Gastrocnemius medialis (tissue), 4 donors: ENCODE data around the gene PLCG2. TPM values are rescaled to one million over a fixed set of nuclear protein-coding genes. Genes with fewer than 3 reads are reported as not detected.
"Not testable (repeated sequence)": the region's sequence is repeated elsewhere in the genome, so short reads cannot be mapped to it uniquely, and the experiment has no call there.

Experiments
- ATAC-seq, 2 donors: fragments of 150-250 bp; one replicate each; pipeline ENCODE4 v1.9.1; 2016
- DNase-seq, 2 donors: peaks; one replicate each; pipeline ENCODE4 v3.0.0-alpha.2; 2019
- H3K27ac ChIP-seq, 4 donors: fragments of 200-600 bp; sonication (generic); 1 replicate in 1 of 4; 2 replicates in 3 of 4; pipeline ENCODE4 v1.5.1; 2016 to 2018; ENCODE audit warnings: mild to moderate bottlenecking in 2 of 4, moderate library complexity in 1 of 4
- H3K27me3 ChIP-seq, 3 donors: fragments of 200-600 bp; sonication (generic) in 2 of 3; 1 replicate in 1 of 3; 2 replicates in 2 of 3; pipeline versions ENCODE4 v1.5.1 to v1.6.0; 2016 to 2019; ENCODE audit warnings: mild to moderate bottlenecking in 1 of 3, moderate library complexity in 1 of 3
- H3K36me3 ChIP-seq, 2 donors: fragments of 200-600 bp; sonication (generic) in 1 of 2; one replicate each; pipeline ENCODE4 v1.5.1; 2017 to 2018
- H3K4me1 ChIP-seq, 2 donors: fragments of 200-600 bp; sonication (generic) in 1 of 2; one replicate each; pipeline ENCODE4 v1.5.1; 2016 to 2017; ENCODE audit warnings: mild to moderate bottlenecking in 2 of 2
- H3K4me3 ChIP-seq, 4 donors: fragments of 200-600 bp; sonication (generic) in 3 of 4; 1 replicate in 1 of 4; 2 replicates in 3 of 4; pipeline ENCODE4 v1.5.1; 2016 to 2019; ENCODE audit warnings: mild to moderate bottlenecking in 2 of 4
- H3K9me3 ChIP-seq, 3 donors: fragments of 200-600 bp; sonication (generic) in 2 of 3; 1 replicate in 1 of 3; 2 replicates in 2 of 3; pipeline ENCODE4 v1.5.1; 2016 to 2019
- POLR2A ChIP-seq, 2 donors: fragments of 450-650 bp; IDR thresholded peaks; one replicate each; pipeline ENCODE4 v1.6.1; 2017; ENCODE audit warnings: antibody characterized with exemption in 2 of 2, mild to moderate bottlenecking in 2 of 2, moderate library complexity in 2 of 2
- in situ Hi-C, 4 donors: fragments of 200-750 bp; cut with MboI; loops; one replicate each; pipeline versions ENCODE4 v1.15.0 to v1.8.0; 2017; ENCODE audit warnings: low sequenced_read_pairs in 4 of 4
- intact Hi-C: fragments of 100-400 bp; cut with DNase I; formaldehyde crosslinking; loops from one replicate; pipeline ENCODE4 v1.15.1; 2023; ENCODE audit warnings: low total_unique reads
- total RNA-seq, 4 donors: library from RNA; depleted of rRNA; stranded (reverse); fragments of >200 nt; gene quantifications; one replicate each; pipeline versions ENCODE4 v1.1.0 to v1.2.3, GENCODE V29; 2016
- TF ChIP-seq, protein P1 (sequence below), 5 experiments: fragments of 450-650 bp in 3 of 5; fragments of 200-600 bp in 2 of 5; sonication (generic) in 2 of 5; IDR thresholded peaks in 4 of 5; conservative IDR thresholded peaks in 1 of 5; 1 replicate in 4 of 5; 2 replicates in 1 of 5; pipeline ENCODE4 v1.5.1; 2016 to 2019; ENCODE audit warnings: antibody characterized with exemption in 5 of 5, mild to moderate bottlenecking in 3 of 5, moderate library complexity in 3 of 5

The PLCG2 gene
- total RNA-seq, 4 donors from 2014 or later, result 1.8 to 3.0 (median 2.1) TPM

GRCh38 chr16:81797443-81797842, 18.4 kb downstream of the PLCG2 start:
- ATAC-seq (no peak), DNase-seq (no peak)
- Histone ChIP-seq H3K4me3 (no peak overlapping the region), H3K9me3 (no peaks in the 10 kb centered on the region), H3K27ac (no peak overlapping the region), H3K27me3 (no peaks in the 10 kb centered on the region), H3K36me3 (no peaks in the 10 kb centered on the region), H3K4me1 (no peaks in the 10 kb centered on the region)
- in situ Hi-C loops, result loop anchor here in 1 of 4 donors (10.0 kb wide), 1 partner anchor 57 kb away; no protein-coding TSS in a partner anchor
- no peak for TF ChIP-seq POLR2A (IDR thresholded peaks at IDR 0.05)
- TF ChIP-seq, protein P1, sequence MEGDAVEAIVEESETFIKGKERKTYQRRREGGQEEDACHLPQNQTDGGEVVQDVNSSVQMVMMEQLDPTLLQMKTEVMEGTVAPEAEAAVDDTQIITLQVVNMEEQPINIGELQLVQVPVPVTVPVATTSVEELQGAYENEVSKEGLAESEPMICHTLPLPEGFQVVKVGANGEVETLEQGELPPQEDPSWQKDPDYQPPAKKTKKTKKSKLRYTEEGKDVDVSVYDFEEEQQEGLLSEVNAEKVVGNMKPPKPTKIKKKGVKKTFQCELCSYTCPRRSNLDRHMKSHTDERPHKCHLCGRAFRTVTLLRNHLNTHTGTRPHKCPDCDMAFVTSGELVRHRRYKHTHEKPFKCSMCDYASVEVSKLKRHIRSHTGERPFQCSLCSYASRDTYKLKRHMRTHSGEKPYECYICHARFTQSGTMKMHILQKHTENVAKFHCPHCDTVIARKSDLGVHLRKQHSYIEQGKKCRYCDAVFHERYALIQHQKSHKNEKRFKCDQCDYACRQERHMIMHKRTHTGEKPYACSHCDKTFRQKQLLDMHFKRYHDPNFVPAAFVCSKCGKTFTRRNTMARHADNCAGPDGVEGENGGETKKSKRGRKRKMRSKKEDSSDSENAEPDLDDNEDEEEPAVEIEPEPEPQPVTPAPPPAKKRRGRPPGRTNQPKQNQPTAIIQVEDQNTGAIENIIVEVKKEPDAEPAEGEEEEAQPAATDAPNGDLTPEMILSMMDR (IDR thresholded peaks at IDR 0.05 in 4 of 5, conservative IDR thresholded peaks at IDR 0.05 in 1 of 5), result no peak
- intact Hi-C loops, result no loop called here

DNA sequence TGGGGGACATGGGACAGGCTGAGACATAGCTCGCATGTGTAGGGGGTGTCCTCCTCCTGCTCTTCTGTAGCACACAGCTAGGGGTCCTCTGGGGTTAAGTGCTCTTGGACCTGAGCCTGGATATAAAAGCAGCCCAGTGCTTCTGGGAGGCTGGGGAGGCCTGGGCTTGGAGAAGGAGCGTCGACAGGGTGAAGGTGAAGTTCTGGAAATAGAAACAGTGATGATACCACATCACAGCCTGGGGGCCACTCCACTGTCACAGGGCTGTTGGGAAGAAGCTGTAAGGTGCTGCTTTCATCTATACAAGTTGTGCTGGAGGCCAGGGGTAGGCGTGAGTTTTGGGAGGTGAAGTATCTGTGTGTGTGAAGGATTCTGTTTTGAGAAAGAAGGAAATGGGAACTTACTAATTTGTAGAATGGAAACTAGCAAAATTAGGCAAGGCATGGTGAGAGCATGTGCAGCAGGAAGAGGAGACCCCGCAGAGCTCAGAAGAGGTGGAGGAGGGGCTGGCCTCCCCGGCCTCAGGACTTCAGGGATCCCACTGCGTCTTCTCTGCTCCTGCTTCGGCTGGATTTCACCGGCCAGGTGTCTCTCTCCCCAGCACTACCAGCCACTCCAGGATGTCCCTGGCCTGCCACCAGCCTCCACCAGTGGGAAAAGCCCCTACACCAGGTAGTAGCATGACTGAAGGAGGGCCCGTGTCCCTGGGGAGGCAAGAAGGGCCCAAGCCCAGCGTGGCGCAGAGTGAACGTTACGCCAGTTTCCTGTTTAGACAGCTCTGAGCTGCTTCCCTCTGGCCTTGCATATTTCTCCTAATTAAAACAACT, 19.4 kb downstream of the PLCG2 start:
- H3K36me3 ChIP-seq, result no peaks in the 10 kb centered on the region
- ATAC-seq, result no peak
- TF ChIP-seq, protein P1 (IDR thresholded peaks at IDR 0.05 in 4 of 5, conservative IDR thresholded peaks at IDR 0.05 in 1 of 5), result no peak
- no peak for TF ChIP-seq POLR2A (IDR thresholded peaks at IDR 0.05)
- H3K4me1 ChIP-seq, result no peaks in the 10 kb centered on the region
- no peak overlapping the region for H3K27ac ChIP-seq
- H3K9me3 ChIP-seq, result no peaks in the 10 kb centered on the region
- in situ Hi-C loops, result loop anchor here in 1 of 4 donors (10.0 kb wide), 1 partner anchor 56 kb away; no protein-coding TSS in a partner anchor
- intact Hi-C loops, result no loop called here
- H3K4me3 ChIP-seq, result no peak overlapping the region
- no peak for DNase-seq
- H3K27me3 ChIP-seq, result no peaks in the 10 kb centered on the region

GRCh38 chr16:81799138-81799504, 20.0 kb downstream of the PLCG2 start:
- H3K4me3 ChIP-seq, result no peak overlapping the region
- no peaks in the 10 kb centered on the region for H3K27me3 ChIP-seq
- H3K9me3 ChIP-seq, result no peaks in the 10 kb centered on the region
- no peak for TF ChIP-seq POLR2A (IDR thresholded peaks at IDR 0.05)
- TF ChIP-seq, protein P1 (IDR thresholded peaks at IDR 0.05 in 4 of 5, conservative IDR thresholded peaks at IDR 0.05 in 1 of 5), result no peak
- DNase-seq (no peak), ATAC-seq (no peak)
- H3K4me1 ChIP-seq, result no peaks in the 10 kb centered on the region
- H3K27ac ChIP-seq, result no peak overlapping the region
- in situ Hi-C loops, result loop anchor here in 1 of 4 donors (10.0 kb wide), 1 partner anchor 56 kb away; no protein-coding TSS in a partner anchor
- no peaks in the 10 kb centered on the region for H3K36me3 ChIP-seq
- intact Hi-C loops, result no loop called here

DNA sequence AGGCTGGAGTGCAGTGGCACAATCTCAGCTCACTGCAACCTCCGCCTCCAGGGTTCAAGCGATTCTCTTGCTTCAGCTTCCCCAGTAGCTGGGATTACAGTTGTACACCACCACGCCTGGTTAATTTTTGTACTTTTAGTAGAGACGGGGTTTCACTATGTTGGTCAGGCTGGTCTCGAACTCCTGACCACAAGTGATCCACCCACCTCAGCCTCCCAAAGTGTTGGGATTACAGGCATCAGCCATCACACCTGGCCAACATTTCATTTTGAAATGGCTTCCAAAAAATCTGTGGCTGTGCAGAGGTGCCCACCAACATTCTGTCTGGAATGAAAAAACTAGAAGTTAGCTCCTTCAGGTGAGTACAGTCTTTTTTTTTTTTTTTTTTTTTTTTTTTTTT, 22.6 kb downstream of the PLCG2 start:
- intact Hi-C loops, ATAC-seq, H3K27me3 ChIP-seq, H3K36me3 ChIP-seq, H3K27ac ChIP-seq, H3K4me1 ChIP-seq, H3K9me3 ChIP-seq, H3K4me3 ChIP-seq, in situ Hi-C loops, DNase-seq: not testable (repeated sequence)

DNA sequence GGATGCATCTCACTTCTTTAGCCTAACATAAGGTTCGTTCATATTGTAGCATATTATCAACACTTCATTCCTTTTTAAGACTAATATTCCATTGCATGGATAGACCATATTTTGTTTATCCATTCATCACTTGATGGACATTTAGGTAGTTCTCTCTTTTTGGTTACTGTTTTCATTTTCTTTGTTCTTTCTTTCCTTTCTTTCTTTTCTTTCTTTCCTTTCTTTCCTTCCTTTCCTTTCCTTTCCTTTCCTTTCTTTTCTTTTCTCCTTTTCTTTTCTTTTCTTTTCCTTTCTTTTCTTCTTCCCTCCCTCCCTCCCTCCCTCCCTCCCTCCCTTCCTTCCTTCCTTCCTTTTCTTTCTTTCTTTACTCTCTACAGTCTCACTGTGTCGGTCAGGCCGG, 24.2 kb downstream of the PLCG2 start:
- Histone ChIP-seq H3K4me3 (no peak overlapping the region), H3K27me3 (no peaks in the 10 kb centered on the region), H3K36me3 (no peaks in the 10 kb centered on the region), H3K9me3 (no peaks in the 10 kb centered on the region), H3K27ac (no peak overlapping the region), H3K4me1 (no peaks in the 10 kb centered on the region)
- no peak for TF ChIP-seq POLR2A (IDR thresholded peaks at IDR 0.05)
- TF ChIP-seq, protein P1 (IDR thresholded peaks at IDR 0.05 in 4 of 5, conservative IDR thresholded peaks at IDR 0.05 in 1 of 5), result no peak
- in situ Hi-C loops (no loop called here), intact Hi-C loops (no loop called here)
- no peak for DNase-seq
- no peak for ATAC-seq
